Effector memory CD8-positive, alpha-beta T cell (primary cell): ENCODE data around the gene NR1I3.
A peak's percentile ranks its signal among the peaks of the same experiment; 100 is the strongest.
"Not testable (repeated sequence)": the region's sequence is repeated elsewhere in the genome, so short reads cannot be mapped to it uniquely, and the experiment has no call there.

Source experiments
- ATAC-seq: fragments of 150-1000 bp; cut with Tn5 transposase; replicated peaks from 2 replicates; pipeline ENCODE4 v1.10.0; 2021; ENCODE audit warnings: mild to moderate bottlenecking, moderate library complexity
- DNase-seq, 3 experiments: peaks; one replicate each; pipeline ENCODE4 v3.0.0; 2021
- H3K27ac Mint-ChIP-seq, 2 donors: one replicate each; pipeline ENCODE4 v1.8.0; 2022; ENCODE audit warnings: mild to moderate bottlenecking in 2 of 2, mixed read lengths in 2 of 2, moderate library complexity in 2 of 2
- H3K27me3 Mint-ChIP-seq, 2 donors: one replicate each; pipeline ENCODE4 v1.8.0; 2022; ENCODE audit warnings: mixed read lengths in 2 of 2
- H3K36me3 Mint-ChIP-seq: one replicate; pipeline ENCODE4 v1.8.0; 2022; ENCODE audit warnings: mild to moderate bottlenecking, moderate library complexity, mixed read lengths; ENCODE audit not compliant: insufficient read depth
- H3K4me1 Mint-ChIP-seq, 2 donors: one replicate each; pipeline ENCODE4 v1.8.0; 2022; ENCODE audit warnings: low read depth in 2 of 2, mixed read lengths in 2 of 2
- H3K4me3 Mint-ChIP-seq, 2 donors: one replicate each; pipeline ENCODE4 v1.8.0; 2022; ENCODE audit warnings: mild to moderate bottlenecking in 2 of 2, mixed read lengths in 2 of 2, moderate library complexity in 2 of 2
- H3K9me3 Mint-ChIP-seq, 2 donors: one replicate each; pipeline ENCODE4 v1.8.0; 2022; ENCODE audit warnings: mixed read lengths in 2 of 2

Gene NR1I3

DNA sequence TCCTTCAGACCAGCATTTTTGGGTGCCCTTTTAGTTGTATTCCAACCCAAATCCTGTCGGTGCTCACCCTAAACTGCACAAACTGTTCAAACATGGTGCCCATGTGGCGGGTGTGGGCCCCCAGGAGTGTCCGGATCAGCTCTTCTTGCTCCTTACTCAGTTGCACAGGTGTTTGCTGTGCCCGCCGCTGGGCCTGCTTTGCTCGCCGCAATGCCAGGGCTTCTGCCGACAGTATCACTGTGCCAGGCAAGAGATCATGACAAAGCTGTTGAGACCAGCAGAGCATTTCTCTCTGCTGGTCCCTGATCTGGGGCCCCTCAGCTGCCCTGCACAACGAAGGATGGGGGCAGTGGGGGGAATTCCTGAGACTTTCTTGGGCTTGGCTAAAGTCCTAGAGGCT lies 4.9 kb downstream of the NR1I3 start:
- DNase-seq = no peak
- Mint-ChIP-seq H3K4me1 (no peaks in the 10 kb centered on the region), H3K27me3 (peaks cover 2 to 4% of the 10 kb centered on the region in 2 donors), H3K4me3 (no peak overlapping the region), H3K9me3 (no peaks in the 10 kb centered on the region), H3K36me3 (peaks cover 12% of the 10 kb centered on the region), H3K27ac (peak overlapping the region in 1 of 2 donors; percentile 28)
- no peak for ATAC-seq

DNA sequence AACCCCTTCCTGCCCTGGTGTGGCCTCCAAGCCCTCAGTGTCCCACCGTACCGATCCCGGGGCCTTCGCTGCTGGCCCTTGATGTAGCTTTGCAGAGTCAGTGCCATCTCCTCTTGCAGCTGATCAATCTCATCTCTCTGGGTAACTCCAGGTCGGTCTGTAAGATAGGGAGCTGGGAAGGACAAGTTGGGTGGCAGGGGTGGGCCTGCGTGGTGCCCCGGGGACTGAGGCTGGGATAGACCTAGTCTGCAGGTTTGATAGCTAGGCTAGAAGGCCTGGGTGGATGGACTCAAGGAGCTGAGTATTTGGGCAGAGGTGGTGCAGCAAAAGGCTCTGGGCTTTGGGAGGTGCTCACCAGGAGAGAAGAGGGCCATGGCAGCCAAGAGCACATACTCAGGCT lies 7.2 kb downstream of the NR1I3 start:
- Mint-ChIP-seq H3K36me3 (peaks cover 12% of the 10 kb centered on the region), H3K27me3 (no peaks in the 10 kb centered on the region), H3K4me3 (no peak overlapping the region), H3K4me1 (peaks cover 20 to 23% of the 10 kb centered on the region in 2 donors), H3K27ac (peak overlapping the region in 1 of 2 donors; percentile 38), H3K9me3 (no peaks in the 10 kb centered on the region)
- ATAC-seq (no peak), DNase-seq (no peak)

DNA sequence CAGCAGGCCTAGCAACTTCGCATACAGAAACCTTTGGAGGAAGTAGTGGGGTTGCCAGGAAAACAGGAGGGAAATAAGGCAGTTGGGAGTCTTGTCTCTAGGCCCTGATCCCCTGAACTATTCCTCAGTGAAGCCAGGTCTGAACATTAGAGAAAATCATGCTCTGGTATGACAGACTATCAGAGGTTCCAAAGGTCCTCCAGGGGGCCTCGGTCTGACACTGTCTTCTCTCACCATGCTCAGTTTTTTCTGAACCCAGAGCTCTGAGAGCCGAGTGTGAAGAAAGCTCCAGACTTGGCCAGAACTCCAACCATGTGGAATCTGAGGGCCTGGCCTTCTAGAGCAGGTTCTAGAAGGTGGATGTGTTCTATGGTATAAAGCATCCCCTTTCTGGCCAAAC lies 8.1 kb downstream of the NR1I3 start:
- ATAC-seq = no peak
- peaks cover 24 to 28% of the 10 kb centered on the region in 2 donors for H3K4me1 Mint-ChIP-seq
- H3K27me3 Mint-ChIP-seq = no peaks in the 10 kb centered on the region
- no peak for DNase-seq
- no peak overlapping the region for H3K27ac Mint-ChIP-seq
- H3K4me3 Mint-ChIP-seq = no peak overlapping the region
- no peaks in the 10 kb centered on the region for H3K9me3 Mint-ChIP-seq
- H3K36me3 Mint-ChIP-seq = peaks cover 12% of the 10 kb centered on the region

DNA sequence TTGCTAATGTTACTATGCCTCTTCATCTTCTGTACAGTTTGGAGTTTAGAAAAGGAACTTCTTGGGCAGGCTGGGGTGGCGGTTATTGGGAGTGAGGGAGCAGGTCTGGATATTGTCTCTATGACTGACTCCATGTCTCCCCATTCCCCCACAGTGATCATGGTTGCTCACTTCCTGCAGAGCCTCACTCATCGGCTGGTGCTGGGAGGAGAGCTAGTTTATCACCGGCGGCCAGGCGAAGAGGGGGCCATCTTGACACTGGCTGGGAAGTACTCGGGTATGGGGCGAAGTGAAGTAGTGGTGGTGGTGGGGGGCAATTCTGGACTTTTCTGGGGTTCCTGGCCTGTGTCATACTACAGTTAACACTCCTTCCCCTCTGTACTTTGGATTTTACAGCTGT lies 10.0 kb downstream of the NR1I3 start:
- Mint-ChIP-seq H3K27me3 (no peaks in the 10 kb centered on the region), H3K36me3 (peaks cover 9% of the 10 kb centered on the region), H3K4me3 (no peak overlapping the region), H3K4me1 (peaks cover 24 to 33% of the 10 kb centered on the region in 2 donors), H3K9me3 (no peaks in the 10 kb centered on the region), H3K27ac (peak overlapping the region in 1 of 2 donors; percentile 77)
- ATAC-seq (no peak), DNase-seq (no peak)

DNA sequence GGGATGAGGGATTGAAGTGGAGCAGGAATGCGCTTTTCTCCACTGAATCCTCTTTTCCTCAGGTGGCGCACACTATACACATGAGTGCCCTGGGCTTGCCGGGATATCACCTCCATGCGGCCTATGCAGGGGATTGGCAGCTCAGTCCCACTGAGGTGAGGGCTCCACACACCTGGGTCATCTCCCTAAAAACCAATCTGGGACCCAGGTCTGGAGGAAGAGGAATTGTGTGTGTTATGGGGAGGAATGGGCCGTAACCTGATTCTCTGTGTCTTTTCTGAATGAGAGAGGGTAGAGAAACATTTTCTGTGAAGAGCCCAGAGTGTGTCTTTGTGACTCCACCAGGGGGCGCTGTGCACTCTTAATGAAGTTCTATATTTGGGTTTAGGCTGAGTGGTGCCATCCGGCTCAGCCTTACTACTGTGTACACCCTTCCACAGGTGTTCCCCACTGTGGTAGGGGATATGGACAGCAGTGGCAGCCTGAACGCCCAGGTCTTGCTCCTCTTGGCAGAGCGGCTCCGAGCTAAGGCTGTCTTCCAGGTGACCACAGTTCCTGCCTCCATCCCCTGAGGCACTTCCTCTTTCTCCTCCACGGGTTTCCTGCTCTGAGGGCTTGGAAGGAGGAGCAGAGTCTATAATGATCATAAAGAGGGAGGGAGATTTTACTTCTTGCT lies 10.7 kb downstream of the NR1I3 start:
- Mint-ChIP-seq H3K27ac (peak overlapping the region; percentile 71 to 77), H3K4me3 (peak overlapping the region; percentile 95 to 99), H3K27me3 (peaks cover 0 to 2% of the 10 kb centered on the region in 2 donors), H3K36me3 (peaks cover 9% of the 10 kb centered on the region), H3K9me3 (no peaks in the 10 kb centered on the region), H3K4me1 (peaks cover 24 to 33% of the 10 kb centered on the region in 2 donors)
- peak; percentile 41 for ATAC-seq
- DNase-seq = peak; percentile 85 to 89 (median 86)

GRCh38 chr1:161226759-161227158 lies 11.2 kb downstream of the NR1I3 start:
- Mint-ChIP-seq H3K36me3 (peaks cover 9% of the 10 kb centered on the region), H3K27me3 (peaks cover 0 to 8% of the 10 kb centered on the region in 2 donors), H3K9me3 (no peaks in the 10 kb centered on the region), H3K4me3 (peak overlapping the region; percentile 95 to 99), H3K27ac (peak overlapping the region in 1 of 2 donors; percentile 71), H3K4me1 (peaks cover 24 to 33% of the 10 kb centered on the region in 2 donors)
- no peak for ATAC-seq
- no peak for DNase-seq

- H3K4me3 Mint-ChIP-seq = peak overlapping the region; percentile 95 to 99
- ATAC-seq (no peak), DNase-seq (no peak)
- peak overlapping the region; percentile 89 to 91 for H3K27ac Mint-ChIP-seq
- peaks cover 9% of the 10 kb centered on the region for H3K36me3 Mint-ChIP-seq
- no peaks in the 10 kb centered on the region for H3K9me3 Mint-ChIP-seq
- peaks cover 0 to 10% of the 10 kb centered on the region in 2 donors for H3K27me3 Mint-ChIP-seq
- peaks cover 24 to 33% of the 10 kb centered on the region in 2 donors for H3K4me1 Mint-ChIP-seq
These were observed 11.7 kb downstream of the NR1I3 start for GRCh38 chr1:161226320-161226711.

- Mint-ChIP-seq H3K27me3 (peaks cover 0 to 10% of the 10 kb centered on the region in 2 donors), H3K9me3 (no peaks in the 10 kb centered on the region), H3K36me3 (peaks cover 9% of the 10 kb centered on the region), H3K27ac (peak within 1 kb of the TSS; percentile 89 to 91), H3K4me3 (peak within 1 kb of the TSS; percentile 95 to 99), H3K4me1 (peaks cover 24 to 33% of the 10 kb centered on the region in 2 donors)
- peak; percentile 96 for ATAC-seq
- DNase-seq = peak; percentile 84 to 89 (median 85)
These were observed 12.3 kb downstream of the NR1I3 start, which contains the start of gene TOMM40L for GRCh38 chr1:161225534-161226319. TOMM40L (plus strand) TSS chr1:161226060; CDS start chr1:161226490, 430 bp downstream.

- Mint-ChIP-seq H3K4me1 (peaks cover 24 to 33% of the 10 kb centered on the region in 2 donors), H3K36me3 (peaks cover 9% of the 10 kb centered on the region), H3K27ac (peak overlapping the region; percentile 89 to 91), H3K27me3 (peaks cover 0 to 10% of the 10 kb centered on the region in 2 donors), H3K9me3 (no peaks in the 10 kb centered on the region), H3K4me3 (peak overlapping the region; percentile 8 to 99)
- DNase-seq (no peak), ATAC-seq (no peak)
These were observed 12.8 kb downstream of the NR1I3 start for GRCh38 chr1:161225178-161225533.

- not testable (repeated sequence) for H3K4me3 Mint-ChIP-seq, DNase-seq, ATAC-seq, H3K36me3 Mint-ChIP-seq, H3K9me3 Mint-ChIP-seq, H3K27me3 Mint-ChIP-seq
- Mint-ChIP-seq H3K27ac (peak overlapping the region in 1 of 2 donors; percentile 91), H3K4me1 (peaks cover 24 to 33% of the 10 kb centered on the region in 2 donors)
These were observed 13.3 kb downstream of the NR1I3 start for GRCh38 chr1:161224695-161225087.

GRCh38 chr1:161223805-161224694 lies 14.0 kb downstream of the NR1I3 start:
- peaks cover 24 to 35% of the 10 kb centered on the region in 2 donors for H3K4me1 Mint-ChIP-seq
- DNase-seq = no peak
- H3K36me3 Mint-ChIP-seq = peaks cover 4% of the 10 kb centered on the region
- ATAC-seq = no peak
- no peak overlapping the region for H3K4me3 Mint-ChIP-seq
- H3K27ac Mint-ChIP-seq = no peak overlapping the region
- H3K27me3 Mint-ChIP-seq = peaks cover 0 to 10% of the 10 kb centered on the region in 2 donors
- H3K9me3 Mint-ChIP-seq = no peaks in the 10 kb centered on the region

- no peaks in the 10 kb centered on the region for H3K9me3 Mint-ChIP-seq
- no peak for ATAC-seq
- no peak for DNase-seq
- peaks cover 0 to 10% of the 10 kb centered on the region in 2 donors for H3K27me3 Mint-ChIP-seq
- H3K36me3 Mint-ChIP-seq = no peaks in the 10 kb centered on the region
- H3K27ac Mint-ChIP-seq = peak overlapping the region in 1 of 2 donors; percentile 2
- H3K4me3 Mint-ChIP-seq = no peak overlapping the region
- H3K4me1 Mint-ChIP-seq = peaks cover 26 to 45% of the 10 kb centered on the region in 2 donors
These were observed 15.6 kb downstream of the NR1I3 start for GRCh38 chr1:161222175-161223019.
